Hematopoietic multipotent progenitor cell treated with erythropoietin and hydrocortisone succinate and interleukin-3 and kit ligand, for 6 days (in vitro differentiated cells): ENCODE data around the gene HOXB8.
A peak's percentile ranks its signal among the peaks of the same experiment; 100 is the strongest.

Experiments used
- DNase-seq: peaks from one replicate; pipeline ENCODE4 v3.0.0-alpha.2; 2015

HOXB8 gene

GRCh38 chr17:48624544-48625494, 9.7 kb upstream of the HOXB8 start:
- no peak for DNase-seq

DNA sequence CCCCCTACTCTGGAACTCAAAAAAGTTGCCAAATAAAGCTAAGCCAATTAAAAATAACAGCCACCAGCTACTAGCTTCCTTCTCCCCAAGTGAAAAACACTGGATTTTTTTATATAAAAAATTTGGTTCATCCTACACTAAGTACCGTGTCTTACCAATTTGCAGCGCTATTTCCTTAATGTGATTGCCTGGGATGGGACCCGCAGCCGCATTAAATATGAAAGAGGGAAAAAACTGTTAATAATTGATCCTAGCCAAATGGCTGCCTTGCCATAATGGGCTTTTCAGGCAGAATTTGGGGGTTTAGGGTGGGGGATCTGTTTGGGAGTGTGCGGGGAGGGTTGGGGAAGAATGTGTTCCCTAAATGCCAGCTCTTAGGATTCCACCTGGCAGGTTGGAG, 9.0 kb upstream of the HOXB8 start:
- DNase-seq = no peak

DNA sequence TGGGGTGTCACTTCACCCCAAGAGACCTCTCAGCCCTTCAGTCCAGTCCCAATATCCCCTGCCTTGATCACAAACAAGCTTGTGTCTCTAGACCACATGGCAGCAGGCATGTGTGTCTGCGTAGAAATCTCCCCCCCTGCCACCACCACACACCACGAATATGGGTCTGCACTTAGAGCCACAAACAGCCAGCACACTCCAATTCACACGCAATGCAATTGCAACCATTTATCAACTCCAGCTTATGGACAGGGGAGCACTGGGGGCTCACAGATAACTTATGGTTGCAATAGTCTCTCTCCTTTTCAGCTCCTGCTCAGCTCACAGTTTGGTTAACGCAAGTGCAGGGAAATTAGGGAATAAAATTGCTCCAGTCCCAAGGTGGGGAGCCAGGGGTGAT, 8.5 kb upstream of the HOXB8 start:
- no peak for DNase-seq

DNA sequence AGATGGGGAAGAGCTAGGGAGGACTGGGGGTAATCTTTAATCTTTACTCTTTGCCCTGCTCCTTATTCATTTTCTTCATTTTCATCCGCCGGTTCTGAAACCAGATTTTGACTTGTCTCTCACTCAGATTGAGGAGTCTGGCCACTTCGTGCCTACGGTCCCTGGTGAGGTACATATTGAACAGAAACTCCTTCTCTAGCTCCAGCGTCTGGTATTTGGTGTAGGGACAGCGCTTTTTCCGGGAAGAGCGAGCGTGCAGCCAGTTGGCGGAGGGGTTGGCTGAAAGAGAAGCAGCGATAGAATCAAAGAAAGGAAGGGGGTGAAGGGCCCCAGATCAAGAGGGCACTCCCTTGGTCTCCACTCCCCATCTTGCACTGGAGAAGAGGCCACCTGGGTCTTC, 7.8 kb upstream of the HOXB8 start:
- no peak for DNase-seq

DNA sequence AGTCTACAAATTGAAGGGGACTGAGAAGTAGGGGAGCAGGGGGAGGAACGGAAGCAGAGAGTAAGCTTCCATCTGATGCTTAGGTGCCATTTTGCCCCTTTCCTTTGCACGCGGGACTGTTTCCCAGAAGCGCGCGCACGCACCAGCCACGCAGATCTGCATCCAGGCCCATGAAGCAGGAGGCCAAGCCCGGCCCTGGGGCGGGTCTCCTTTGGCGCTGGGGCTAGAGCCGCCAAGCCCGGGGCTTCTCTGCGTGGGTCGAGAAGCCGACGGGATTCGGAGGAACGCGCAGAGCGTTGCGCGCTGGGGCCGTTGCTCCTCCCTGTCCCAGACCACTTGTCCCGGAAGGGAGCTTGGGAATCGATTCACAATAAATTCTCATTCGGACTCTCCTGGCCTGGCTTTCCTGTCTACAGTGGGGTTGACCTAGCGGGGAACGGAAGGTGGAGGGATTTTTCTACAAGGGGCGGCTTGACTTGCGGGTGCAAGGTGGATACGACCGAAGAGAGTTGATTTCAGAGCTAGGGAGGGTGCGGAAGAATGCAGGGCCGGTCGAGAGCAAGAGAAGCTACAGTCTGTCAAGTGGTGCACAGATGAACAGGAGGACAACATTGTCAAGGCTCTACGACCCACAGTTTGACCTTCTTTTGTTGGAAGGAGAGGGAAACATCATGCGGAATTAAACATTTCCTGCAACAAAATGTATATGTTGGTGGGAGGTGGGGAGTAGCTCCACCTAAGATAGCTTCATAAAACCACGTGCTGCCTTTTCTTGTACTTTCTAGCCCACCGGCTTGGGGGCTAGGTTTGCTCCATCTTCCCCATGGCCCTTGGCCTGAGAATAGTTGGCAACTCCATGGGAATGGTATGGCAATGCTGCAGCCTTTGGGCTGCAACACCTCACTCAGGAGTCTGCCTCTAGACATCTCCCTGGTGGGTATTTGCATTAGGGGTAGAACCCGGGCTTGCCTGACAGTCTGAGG, 6.6 kb upstream of the HOXB8 start:
- DNase-seq = no peak

DNA sequence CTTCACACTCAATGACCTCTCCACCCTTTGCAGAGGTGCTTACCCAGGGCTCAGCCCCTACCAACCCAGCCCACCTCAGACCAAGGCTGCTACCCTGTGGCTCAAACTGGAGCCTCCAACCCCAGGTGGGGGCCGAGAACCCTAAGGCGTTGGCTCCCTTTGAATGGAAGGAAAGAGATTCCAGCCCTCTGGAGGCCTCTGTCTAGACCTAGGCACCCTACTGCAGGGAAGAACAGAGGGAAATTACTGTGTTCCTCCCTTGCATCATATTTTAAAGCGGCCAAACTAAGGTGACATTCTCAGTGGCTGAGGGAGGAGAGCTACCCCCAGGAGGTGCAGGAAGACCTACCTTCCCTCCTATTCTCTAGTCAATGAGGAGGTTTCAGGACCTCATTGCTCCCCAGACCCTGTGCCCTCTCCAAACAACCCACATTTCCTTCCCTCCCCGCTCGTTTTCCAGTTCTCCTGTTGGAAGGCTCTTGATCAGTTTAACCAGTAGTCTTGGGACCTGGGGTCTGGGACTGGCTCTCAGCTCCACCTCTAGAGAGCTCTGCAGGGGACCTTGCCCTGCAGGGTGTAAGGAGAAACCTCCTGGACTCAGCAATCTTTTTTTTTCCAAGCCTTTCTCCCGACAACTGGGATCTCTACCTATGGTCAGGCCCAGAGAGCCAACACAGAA, 5.5 kb upstream of the HOXB8 start:
- DNase-seq = no peak

- DNase-seq = no peak
Measured at GRCh38 chr17:48619826-48620449, 4.8 kb upstream of the HOXB8 start.

GRCh38 chr17:48618256-48618896, 3.3 kb upstream of the HOXB8 start:
- peak; percentile 89 for DNase-seq

DNA sequence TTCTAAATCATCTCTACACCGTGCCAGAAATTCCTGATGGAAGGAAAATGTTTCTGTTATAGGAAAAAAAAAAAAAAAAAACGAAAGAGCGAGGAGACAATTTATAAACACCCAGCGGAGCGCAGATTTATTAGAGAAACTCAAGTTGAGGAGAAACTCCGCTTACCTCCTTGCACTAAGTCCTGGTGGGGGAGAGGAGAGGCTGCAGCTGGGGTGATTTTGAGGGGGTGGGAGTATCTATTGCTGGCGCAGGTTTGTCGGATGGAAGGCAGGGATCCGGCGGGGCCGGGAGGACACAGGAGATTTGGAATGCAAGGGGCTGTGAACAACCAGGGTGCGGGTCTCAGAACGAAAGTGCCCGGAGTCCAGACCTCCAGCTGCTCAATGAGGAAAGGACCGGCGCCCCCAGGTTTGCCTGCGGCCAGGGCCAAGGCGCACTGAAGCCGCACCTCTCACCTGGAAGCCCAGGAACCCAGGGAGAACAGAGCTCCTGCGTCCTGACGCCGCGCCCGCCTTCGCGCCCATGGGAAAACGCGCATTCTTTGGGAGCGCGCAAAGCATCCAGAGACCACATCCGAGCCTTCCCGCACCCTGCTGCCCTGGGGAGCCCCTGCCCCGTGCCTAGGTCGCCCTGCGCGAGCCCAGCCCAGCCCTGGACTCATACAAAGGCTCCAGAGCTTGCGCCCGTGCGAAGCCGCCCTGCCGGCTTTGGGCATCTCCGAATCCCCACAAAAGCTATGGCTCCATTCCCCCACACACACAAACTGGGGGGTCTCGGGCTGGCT, 2.6 kb upstream of the HOXB8 start:
- no peak for DNase-seq

- no peak for DNase-seq
Measured at GRCh38 chr17:48616717-48617470, 1.8 kb upstream of the HOXB8 start.

GRCh38 chr17:48615963-48616716, 1.0 kb upstream of the HOXB8 start:
- DNase-seq = no peak

DNA sequence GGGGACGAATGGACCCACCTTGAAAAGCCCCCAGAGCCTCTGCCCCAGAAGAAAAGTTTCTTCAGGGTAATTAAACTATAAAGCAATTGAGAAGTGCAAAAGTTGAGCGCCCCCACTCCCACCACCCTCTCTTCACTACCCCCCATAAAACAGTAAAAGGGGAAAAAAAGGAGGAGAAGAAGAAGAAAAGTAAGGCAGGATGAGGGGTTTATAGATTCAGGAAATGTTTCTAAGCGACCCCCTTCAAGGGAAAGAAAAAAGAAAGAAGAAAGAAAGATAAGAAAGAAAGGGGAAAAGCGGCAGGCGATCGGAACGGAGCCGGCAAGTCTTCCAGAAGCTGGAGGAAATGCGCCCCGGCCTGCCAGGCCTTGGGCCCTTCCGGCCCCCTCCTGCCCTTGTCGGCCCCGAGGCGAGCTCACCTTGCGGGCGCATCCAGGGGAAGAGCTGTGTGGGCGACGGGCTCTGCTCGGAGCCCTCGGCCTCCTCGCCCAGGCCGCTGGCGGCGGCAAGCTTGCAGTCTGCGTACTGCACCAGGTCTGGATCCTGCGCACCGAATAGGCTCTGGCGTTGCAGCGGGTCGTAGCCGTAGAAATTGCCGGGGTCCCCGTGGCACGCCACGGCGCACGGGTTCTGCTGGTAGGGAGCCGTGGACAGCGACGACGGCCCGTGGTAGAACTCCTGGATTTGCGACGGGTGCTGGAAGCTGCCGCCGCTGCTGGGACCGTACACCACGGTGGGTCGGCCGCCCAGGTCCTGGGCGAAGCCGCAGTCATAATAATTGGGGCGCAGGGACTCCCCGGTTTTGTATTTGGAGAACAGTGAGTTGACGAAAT, 1.0 kb downstream of the HOXB8 start:
- no peak for DNase-seq

DNA sequence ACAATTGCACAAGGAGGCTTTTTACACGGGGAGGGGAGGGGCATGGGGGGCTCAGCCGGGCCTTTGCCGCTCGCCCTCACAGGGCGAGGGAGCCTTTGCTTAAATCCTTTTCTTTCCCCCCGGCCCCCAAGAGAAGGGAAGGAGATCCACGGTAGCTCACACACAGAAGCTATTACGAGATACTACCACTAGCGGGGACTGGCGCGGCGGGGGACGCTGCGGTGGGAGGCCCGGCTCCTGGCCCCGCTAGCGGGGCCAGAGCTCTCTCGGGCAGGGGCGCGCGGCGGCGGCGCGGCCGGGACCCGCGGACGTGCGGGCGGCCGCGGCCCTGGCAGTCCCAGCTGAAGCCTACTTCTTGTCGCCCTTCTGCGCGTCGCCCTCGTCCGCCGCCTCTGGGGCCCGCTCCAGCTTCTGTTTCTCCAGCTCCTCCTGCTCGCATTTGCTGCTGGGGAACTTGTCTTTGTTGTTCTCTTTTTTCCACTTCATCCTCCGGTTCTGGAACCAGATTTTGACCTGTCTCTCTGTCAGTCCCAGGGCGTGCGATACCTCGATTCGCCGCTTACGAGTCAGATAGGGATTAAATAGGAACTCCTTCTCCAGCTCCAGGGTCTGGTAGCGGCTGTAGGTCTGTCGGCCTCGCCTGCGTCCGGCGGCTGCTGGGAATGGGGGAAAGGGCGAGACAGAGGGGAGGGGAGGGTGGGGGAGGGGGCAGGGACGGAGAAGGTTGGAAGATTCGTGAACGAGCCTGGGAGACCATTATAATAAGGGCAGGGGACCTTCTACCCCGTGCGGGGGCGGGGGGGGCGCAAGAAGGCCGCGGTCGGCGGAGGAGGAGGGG, 2.0 kb downstream of the HOXB8 start:
- peak; percentile 66 for DNase-seq

- peak; percentile 45 for DNase-seq
Measured at GRCh38 chr17:48612456-48612853, 2.6 kb downstream of the HOXB8 start.

DNA sequence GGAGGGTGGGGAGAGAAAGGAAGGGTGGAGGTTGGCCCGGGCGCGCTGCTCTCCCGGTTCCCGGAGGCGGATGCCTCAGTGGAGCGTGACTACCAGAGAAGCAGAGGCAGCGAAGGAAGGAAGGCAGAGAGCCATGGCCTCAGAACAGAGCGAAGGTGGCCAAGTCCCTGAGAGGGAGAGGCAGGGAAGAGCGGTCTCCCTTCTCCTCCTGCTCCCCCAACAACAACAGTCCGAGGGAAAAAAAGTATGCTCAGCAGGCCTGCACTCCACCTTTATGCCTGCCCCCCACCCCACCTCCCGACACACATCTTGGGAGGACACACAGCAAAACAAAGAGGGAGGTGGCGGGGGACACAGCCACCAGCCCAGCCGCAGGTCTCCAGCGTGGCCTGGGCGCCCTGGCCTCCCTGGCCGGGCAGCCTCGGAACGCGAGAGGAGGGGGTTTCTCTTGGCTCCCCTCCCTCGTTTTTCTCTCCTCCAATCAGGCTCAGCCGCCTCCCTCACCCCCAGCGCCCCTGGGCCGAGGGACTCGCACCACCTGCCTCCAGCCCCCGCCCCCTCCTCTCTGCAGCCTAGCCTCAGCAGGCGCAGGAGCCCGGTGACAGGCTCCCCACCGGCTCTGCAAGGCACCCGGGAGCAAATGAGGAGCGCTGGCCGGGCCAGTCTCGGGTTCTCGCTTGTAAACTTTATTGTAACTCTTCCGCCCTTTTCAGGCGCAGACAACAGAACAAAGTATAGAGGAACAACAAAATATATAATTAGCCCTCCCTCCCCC, 3.2 kb downstream of the HOXB8 start:
- no peak for DNase-seq

DNA sequence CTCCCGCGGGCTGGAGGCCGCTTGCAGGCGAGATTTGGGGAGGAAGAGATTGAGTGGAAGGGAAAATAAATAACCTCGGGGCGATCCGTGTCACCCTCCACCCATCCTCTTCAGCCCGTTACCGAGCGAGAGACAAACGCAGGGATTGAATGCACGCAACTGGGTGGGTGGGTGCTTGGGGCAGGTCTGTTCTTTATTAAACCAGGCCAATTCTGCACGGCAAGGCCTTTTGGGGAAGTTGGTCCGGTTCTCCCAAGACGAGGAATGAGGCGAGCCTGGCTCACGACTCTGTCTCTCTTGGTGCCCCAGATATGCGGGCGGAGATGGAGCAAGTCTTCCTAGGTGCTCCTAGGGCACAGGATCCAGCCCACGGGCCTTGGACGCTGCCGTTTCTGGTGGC, 3.9 kb downstream of the HOXB8 start:
- no peak for DNase-seq
